HG03439 (cell line): ENCODE results near the gene MYO18A.
"Not testable (repeated sequence)": the region's sequence is repeated elsewhere in the genome, so short reads cannot be mapped to it uniquely, and the experiment has no call there.

Experiments
- ATAC-seq: cut with Tn5 transposase; IDR thresholded peaks from one replicate; pipeline ENCODE4 v1.9.1; 2021; ENCODE audit warnings: mild to moderate bottlenecking, moderate library complexity; ENCODE audit not compliant: unreplicated experiment

MYO18A gene

GRCh38 chr17:29196769-29197515, 16.7 kb upstream of the MYO18A start:
- no peak for ATAC-seq

GRCh38 chr17:29195465-29196081, 15.4 kb upstream of the MYO18A start:
- ATAC-seq = no peak

GRCh38 chr17:29194669-29195068, 14.5 kb upstream of the MYO18A start:
- no peak for ATAC-seq

- ATAC-seq = no peak
Observed at GRCh38 chr17:29193146-29193545, 12.9 kb upstream of the MYO18A start.

- ATAC-seq = no peak
Observed at GRCh38 chr17:29190592-29191207, 10.5 kb upstream of the MYO18A start.

GRCh38 chr17:29190039-29190438, 9.8 kb upstream of the MYO18A start:
- no peak for ATAC-seq

- no peak for ATAC-seq
Observed at GRCh38 chr17:29189355-29189754, 9.2 kb upstream of the MYO18A start.

GRCh38 chr17:29181226-29181625, 1.0 kb upstream of the MYO18A start:
- no peak for ATAC-seq

GRCh38 chr17:29180788-29181160, 576 bp upstream of the MYO18A start:
- ATAC-seq = no peak

GRCh38 chr17:29179232-29180033, 765 bp downstream of the MYO18A start:
- ATAC-seq = no peak

GRCh38 chr17:29178750-29179231, 1.4 kb downstream of the MYO18A start:
- ATAC-seq = no peak

- no peak for ATAC-seq
Observed at GRCh38 chr17:29177871-29178749, 2.1 kb downstream of the MYO18A start.

- ATAC-seq = no peak
Observed at GRCh38 chr17:29177541-29177870, 2.7 kb downstream of the MYO18A start.

- peak; percentile 52 for ATAC-seq
Observed at GRCh38 chr17:29176558-29177351, 3.4 kb downstream of the MYO18A start.

GRCh38 chr17:29175349-29175748, 4.8 kb downstream of the MYO18A start:
- no peak for ATAC-seq

GRCh38 chr17:29172589-29172988, 7.6 kb downstream of the MYO18A start:
- ATAC-seq = no peak

GRCh38 chr17:29170682-29171081, 9.5 kb downstream of the MYO18A start:
- ATAC-seq = no peak

- ATAC-seq = no peak
Observed at GRCh38 chr17:29169806-29170591, 10.2 kb downstream of the MYO18A start.

GRCh38 chr17:29168759-29169126, 11.5 kb downstream of the MYO18A start:
- ATAC-seq = not testable (repeated sequence)
